Measurements from ENCODE around the gene CYP4F3. TPM values are rescaled to one million over a fixed set of nuclear protein-coding genes. Genes with fewer than 3 reads are reported as not detected.
A peak's percentile ranks its signal among the peaks of the same experiment; 100 is the strongest.

CYP4F3 gene
- total RNA-seq, 1 donor from 2014 or later = 0.41 TPM

GRCh38 chr19:15628236-15629002, 12.3 kb upstream of the CYP4F3 start:
- TF ChIP-seq CTCF (IDR thresholded peaks at IDR 0.05) = no peak
- no peaks in the 10 kb centered on the region for H3K36me3 ChIP-seq
- H3K27me3 ChIP-seq = no peaks in the 10 kb centered on the region
- H3K27ac ChIP-seq = no peak overlapping the region
- H3K4me3 ChIP-seq = no peak overlapping the region
- intact Hi-C loops (cut with DNase I) = loop anchor here (10.0 kb wide), 1 partner anchor 556 kb away; the partner anchor contains the start of gene FAM32A
- H3K9me3 ChIP-seq = no peaks in the 10 kb centered on the region
- H3K4me1 ChIP-seq = no peaks in the 10 kb centered on the region
- DNase-seq (no peak), ATAC-seq (no peak)

GRCh38 chr19:15629003-15629880, 11.5 kb upstream of the CYP4F3 start:
- DNase-seq (peak; percentile 91), ATAC-seq (peak; percentile 98)
- TF ChIP-seq CTCF (IDR thresholded peaks at IDR 0.05) = peak; percentile 95
- no peaks in the 10 kb centered on the region for H3K36me3 ChIP-seq
- no peaks in the 10 kb centered on the region for H3K27me3 ChIP-seq
- H3K9me3 ChIP-seq = no peaks in the 10 kb centered on the region
- intact Hi-C loops (cut with DNase I) = loop anchor here (10.0 kb wide), 1 partner anchor 556 kb away; the partner anchor contains the start of gene FAM32A
- no peak overlapping the region for H3K27ac ChIP-seq
- H3K4me3 ChIP-seq = no peak overlapping the region
- H3K4me1 ChIP-seq = no peaks in the 10 kb centered on the region

GRCh38 chr19:15631817-15632216, 8.9 kb upstream of the CYP4F3 start:
- peak; percentile 29 for ATAC-seq
- intact Hi-C loops (cut with DNase I) = loop anchor here (10.0 kb wide), 1 partner anchor 233 kb away; no protein-coding TSS in a partner anchor
- Histone ChIP-seq H3K36me3 (no peaks in the 10 kb centered on the region), H3K9me3 (no peaks in the 10 kb centered on the region), H3K27me3 (peaks cover 5% of the 10 kb centered on the region), H3K4me3 (no peak overlapping the region), H3K27ac (no peak overlapping the region), H3K4me1 (no peaks in the 10 kb centered on the region)
- peak; percentile 42 for TF ChIP-seq CTCF (IDR thresholded peaks at IDR 0.05)
- DNase-seq = no peak

GRCh38 chr19:15633082-15633835, 7.4 kb upstream of the CYP4F3 start:
- Histone ChIP-seq H3K27me3 (peaks cover 5% of the 10 kb centered on the region), H3K9me3 (no peaks in the 10 kb centered on the region), H3K36me3 (no peaks in the 10 kb centered on the region), H3K4me1 (no peaks in the 10 kb centered on the region), H3K4me3 (no peak overlapping the region), H3K27ac (no peak overlapping the region)
- TF ChIP-seq CTCF (IDR thresholded peaks at IDR 0.05) = no peak
- ATAC-seq = peak; percentile 62
- intact Hi-C loops (cut with DNase I) = loop anchor here (10.0 kb wide), 1 partner anchor 232 kb away; no protein-coding TSS in a partner anchor
- no peak for DNase-seq

GRCh38 chr19:15634105-15634504, 6.6 kb upstream of the CYP4F3 start:
- no peak overlapping the region for H3K4me3 ChIP-seq
- no peaks in the 10 kb centered on the region for H3K36me3 ChIP-seq
- peaks cover 5% of the 10 kb centered on the region for H3K27me3 ChIP-seq
- no peaks in the 10 kb centered on the region for H3K4me1 ChIP-seq
- no peaks in the 10 kb centered on the region for H3K9me3 ChIP-seq
- ATAC-seq = no peak
- H3K27ac ChIP-seq = no peak overlapping the region
- no peak for DNase-seq
- intact Hi-C loops (cut with DNase I) = loop anchor here (10.0 kb wide), 1 partner anchor 231 kb away; no protein-coding TSS in a partner anchor
- TF ChIP-seq CTCF (IDR thresholded peaks at IDR 0.05) = no peak
